Endothelial cell of umbilical vein (primary cell): ENCODE data around the gene ADGRL3. TPM values are rescaled to one million over a fixed set of nuclear protein-coding genes. Genes with fewer than 3 reads are reported as not detected.
A peak's percentile ranks its signal among the peaks of the same experiment; 100 is the strongest.

Experiments
- BruUV-seq: library from RNA; stranded (reverse); fragments of 400-500 nt; replicated peaks from 2 replicates; lab custom pipeline; 2021; lab: Mats Ljungman, UMichigan
- CTCF ChIA-PET: fragments of 300-600, 350-600 bp; sonication (Branson Sonifier 250); formaldehyde crosslinking; loops from one replicate; lab custom pipeline; 2021; ENCODE audit warnings: antibody characterized with exemption, inconsistent platforms; lab: Charles Lee
- POLR2A ChIA-PET: fragments of 300-600, 350-600 bp; sonication (Branson Sonifier 250); formaldehyde crosslinking; loops from one replicate; lab custom pipeline; 2021; ENCODE audit warnings: antibody characterized with exemption, inconsistent platforms; lab: Charles Lee
- DNase-seq: peaks from one replicate; pipeline ENCODE4 v3.0.0-alpha.2; 2011; ENCODE audit warnings: low read depth, low spot score
- FAIRE-seq: peaks from 2 replicates; lab custom pipeline; 2011; peaks lifted over from hg19 to GRCh38; lab: Jason Lieb, UNC
- H2AFZ ChIP-seq: 2 replicates; pipeline ENCODE4 v1.6.0; 2012; ENCODE audit warnings: low read depth, low read length, control low read depth, inconsistent platforms
- H3K27ac ChIP-seq: 2 replicates; pipeline ENCODE4 v1.5.1; 2011; ENCODE audit warnings: low read depth, mild to moderate bottlenecking, control low read depth, low read length, moderate library complexity; ENCODE audit not compliant: insufficient read depth
- H3K27me3 ChIP-seq, 2 experiments: 2 replicates each; pipeline versions ENCODE4 v1.6.0 to v1.6.1; 2011; ENCODE audit warnings: low read length in 2 of 2, mixed read lengths in 1 of 2; ENCODE audit not compliant: control insufficient read depth in 2 of 2, insufficient read depth in 2 of 2
- H3K36me3 ChIP-seq, 2 experiments: 2 replicates in 1 of 2; 3 replicates in 1 of 2; pipeline ENCODE4 v1.5.1; 2011; ENCODE audit warnings: low read length in 2 of 2, mild to moderate bottlenecking in 1 of 2, moderate library complexity in 1 of 2; ENCODE audit not compliant: control insufficient read depth in 2 of 2, insufficient read depth in 2 of 2; ENCODE audit errors: extremely low read depth in 1 of 2
- H3K4me1 ChIP-seq: 3 replicates; pipeline ENCODE4 v1.5.1; 2011; ENCODE audit warnings: mild to moderate bottlenecking, low read length; ENCODE audit not compliant: control insufficient read depth, insufficient read depth; ENCODE audit errors: extremely low read depth
- H3K4me2 ChIP-seq: 2 replicates; pipeline ENCODE4 v1.6.1; 2011; ENCODE audit warnings: low read length, control low read depth, mixed read lengths; ENCODE audit not compliant: insufficient read depth
- H3K4me3 ChIP-seq, 3 experiments: fragments of 200-600 bp in 1 of 3; sonication (generic), shearing (Covaris generic) in 1 of 3; replicated peaks in 1 of 3; 2 replicates each; pipeline ENCODE4 v1.5.1; 2011 to 2016; ENCODE audit warnings: control low read depth in 3 of 3, low read length in 3 of 3, mild to moderate bottlenecking in 2 of 3, inconsistent platforms in 1 of 3, low read depth in 1 of 3, moderate library complexity in 1 of 3; ENCODE audit not compliant: insufficient read depth in 1 of 3
- H3K79me2 ChIP-seq: 2 replicates; pipeline ENCODE4 v1.6.0; 2012; ENCODE audit warnings: low read length, inconsistent platforms; ENCODE audit not compliant: control insufficient read depth, insufficient read depth
- H3K9ac ChIP-seq: replicated peaks from 2 replicates; pipeline ENCODE3; 2011; ENCODE audit warnings: low read length, control low read depth; ENCODE audit not compliant: insufficient read depth; ENCODE audit errors: extremely low read depth
- H3K9me1 ChIP-seq: replicated peaks from 3 replicates; pipeline ENCODE4 v1.6.0; 2011; ENCODE audit warnings: mild to moderate bottlenecking, low read length; ENCODE audit not compliant: control insufficient read depth, insufficient read depth; ENCODE audit errors: extremely low read depth
- H3K9me3 ChIP-seq: replicated peaks from 2 replicates; pipeline ENCODE4 v1.5.1; 2012; ENCODE audit warnings: low read length, inconsistent platforms; ENCODE audit not compliant: control insufficient read depth, insufficient read depth
- H4K20me1 ChIP-seq: replicated peaks from 2 replicates; pipeline ENCODE3; 2011; ENCODE audit warnings: mild to moderate bottlenecking, low read length; ENCODE audit not compliant: control insufficient read depth, insufficient read depth; ENCODE audit errors: extremely low read depth
- FOS ChIP-seq: IDR thresholded peaks from 2 replicates; pipeline ENCODE4 v1.6.1; 2011; ENCODE audit warnings: mild to moderate bottlenecking, low read length, moderate library complexity, borderline replicate concordance; ENCODE audit not compliant: insufficient read depth
- POLR2A ChIP-seq: IDR thresholded peaks from 2 replicates; pipeline ENCODE4 v1.6.1; 2012; ENCODE audit warnings: low read depth, mild to moderate bottlenecking, control low read depth, low read length
- dilution Hi-C: fragments of 300-500 bp; cut with MboI; formaldehyde crosslinking; loops from one replicate; pipeline ENCODE4 v1.15.0; 2019; ENCODE audit warnings: low sequenced_read_pairs; ENCODE audit not compliant: extremely low pct_ligation_motif_present
- intact Hi-C: fragments of 100-400 bp; cut with micrococcal nuclease; formaldehyde crosslinking; loops from one replicate; pipeline ENCODE4 v1.10.0; 2022
- polyA plus RNA-seq, 4 experiments: library from polyadenylated mRNA; depleted of rRNA in 3 of 4; stranded (reverse) in 3 of 4; unstranded in 1 of 4; fragments of >200 nt; gene quantifications; 2 replicates each; pipeline versions ENCODE4 v1.2.1 to v1.2.3, GENCODE V29; 2011 to 2012; ENCODE audit warnings: missing spikeins in 1 of 4
- total RNA-seq: library from RNA; stranded (reverse); gene quantifications from 2 replicates; pipeline ENCODE4 v1.2.3, GENCODE V29; 2021
- TF ChIP-seq, protein P1 (sequence below), 2 donors: IDR thresholded peaks; 1 replicate in 1 of 2; 2 replicates in 1 of 2; pipeline ENCODE4 v1.5.1; 2011; ENCODE audit warnings: low read length in 2 of 2, mild to moderate bottlenecking in 2 of 2, moderate library complexity in 2 of 2, control low read depth in 1 of 2, inconsistent platforms in 1 of 2, low read depth in 1 of 2; ENCODE audit not compliant: insufficient read depth in 1 of 2; ENCODE audit errors: extremely low read depth in 1 of 2
- TF ChIP-seq, protein P2 (sequence below): IDR thresholded peaks from 2 replicates; pipeline ENCODE4 v1.6.1; 2011; ENCODE audit not compliant: insufficient read depth, insufficient read length

Gene ADGRL3
- total and polyA plus RNA-seq, 2 donors (not counting 3 experiments of a cell fraction or from before 2014, with no cell fraction given), result not detected

DNA sequence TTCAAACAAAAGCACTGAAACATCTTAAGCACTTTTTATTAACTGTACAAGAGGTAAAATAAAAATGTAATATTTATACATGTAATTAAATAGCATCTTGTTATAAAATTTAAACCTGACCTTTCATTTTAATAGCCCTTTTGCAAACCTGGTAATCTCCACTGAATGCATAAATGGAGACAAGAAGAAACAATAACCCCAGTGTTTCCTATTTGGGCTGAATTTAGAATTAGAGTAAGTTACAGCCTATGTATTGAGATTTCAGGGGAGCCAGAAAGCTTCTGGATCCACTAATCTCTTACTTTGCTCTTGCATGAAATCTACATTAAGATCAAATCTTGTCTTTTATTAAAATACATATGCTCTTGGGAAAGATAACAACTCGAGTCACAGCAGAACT, 261.8 kb downstream of the ADGRL3 start:
- dilution Hi-C loops, result no loop called here
- CTCF ChIA-PET, result no interaction called here

More for the DNA sequence above, 261.8 kb downstream of the ADGRL3 start:
- Histone ChIP-seq H3K27ac (no peak overlapping the region), H3K9me3 (no peaks in the 10 kb centered on the region), H3K27me3 (no peaks in the 10 kb centered on the region), H3K9ac (no peak overlapping the region), H3K4me3 (no peak overlapping the region), H3K79me2 (no peaks in the 10 kb centered on the region), H2AFZ (no peak overlapping the region), H3K9me1 (no peaks in the 10 kb centered on the region), H3K4me2 (peak overlapping the region; percentile 42), H4K20me1 (no peaks in the 10 kb centered on the region), H3K36me3 (no peaks in the 10 kb centered on the region), H3K4me1 (peaks cover 23% of the 10 kb centered on the region)
- TF ChIP-seq, protein P1, sequence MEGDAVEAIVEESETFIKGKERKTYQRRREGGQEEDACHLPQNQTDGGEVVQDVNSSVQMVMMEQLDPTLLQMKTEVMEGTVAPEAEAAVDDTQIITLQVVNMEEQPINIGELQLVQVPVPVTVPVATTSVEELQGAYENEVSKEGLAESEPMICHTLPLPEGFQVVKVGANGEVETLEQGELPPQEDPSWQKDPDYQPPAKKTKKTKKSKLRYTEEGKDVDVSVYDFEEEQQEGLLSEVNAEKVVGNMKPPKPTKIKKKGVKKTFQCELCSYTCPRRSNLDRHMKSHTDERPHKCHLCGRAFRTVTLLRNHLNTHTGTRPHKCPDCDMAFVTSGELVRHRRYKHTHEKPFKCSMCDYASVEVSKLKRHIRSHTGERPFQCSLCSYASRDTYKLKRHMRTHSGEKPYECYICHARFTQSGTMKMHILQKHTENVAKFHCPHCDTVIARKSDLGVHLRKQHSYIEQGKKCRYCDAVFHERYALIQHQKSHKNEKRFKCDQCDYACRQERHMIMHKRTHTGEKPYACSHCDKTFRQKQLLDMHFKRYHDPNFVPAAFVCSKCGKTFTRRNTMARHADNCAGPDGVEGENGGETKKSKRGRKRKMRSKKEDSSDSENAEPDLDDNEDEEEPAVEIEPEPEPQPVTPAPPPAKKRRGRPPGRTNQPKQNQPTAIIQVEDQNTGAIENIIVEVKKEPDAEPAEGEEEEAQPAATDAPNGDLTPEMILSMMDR (IDR thresholded peaks at IDR 0.05; ENCODE audit: extremely low read depth in 1 of 2, insufficient read depth in 1 of 2, low read depth in 1 of 2, low read length in 2 of 2), result no peak
- TF ChIP-seq, protein P2, sequence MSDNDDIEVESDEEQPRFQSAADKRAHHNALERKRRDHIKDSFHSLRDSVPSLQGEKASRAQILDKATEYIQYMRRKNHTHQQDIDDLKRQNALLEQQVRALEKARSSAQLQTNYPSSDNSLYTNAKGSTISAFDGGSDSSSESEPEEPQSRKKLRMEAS, result no peak
- TF ChIP-seq FOS (no peak), POLR2A (no peak)
- DNase-seq, result no peak
- no peak for FAIRE-seq
- BruUV-seq, result no TSS peak
- POLR2A ChIA-PET, result no interaction called here
- intact Hi-C loops, result no loop called here
